Upper lobe of right lung (tissue), 1 donor: ENCODE results near the gene FURIN. TPM values are rescaled to one million over a fixed set of nuclear protein-coding genes. Genes with fewer than 3 reads are reported as not detected.
"Not testable (repeated sequence)": the region's sequence is repeated elsewhere in the genome, so short reads cannot be mapped to it uniquely, and the experiment has no call there.

ENCODE experiments used
- ATAC-seq: fragments of 200-7000 bp; cut with Tn5 transposase; one replicate; pipeline ENCODE4 v1.9.1; 2020; ENCODE audit warnings: mild to moderate bottlenecking, moderate library complexity
- DNase-seq: peaks from one replicate; pipeline ENCODE4 v3.0.0-alpha.2; 2020
- H3K27ac ChIP-seq: fragments of 200-600 bp; one replicate; pipeline ENCODE4 v1.8.0; 2022
- H3K27me3 ChIP-seq: fragments of 200-600 bp; one replicate; pipeline ENCODE4 v1.8.0; 2022; ENCODE audit warnings: mild to moderate bottlenecking
- H3K36me3 ChIP-seq: fragments of 200-600 bp; one replicate; pipeline ENCODE4 v1.8.0; 2022
- H3K4me1 ChIP-seq: fragments of 200-600 bp; one replicate; pipeline ENCODE4 v1.8.0; 2022
- H3K4me3 ChIP-seq: fragments of 200-600 bp; one replicate; pipeline ENCODE4 v1.8.0; 2022; ENCODE audit warnings: mild to moderate bottlenecking
- H3K9me3 ChIP-seq: fragments of 200-600 bp; one replicate; pipeline ENCODE4 v1.8.0; 2022
- intact Hi-C: fragments of 100-400 bp; cut with DNase I; formaldehyde crosslinking; loops from one replicate; pipeline ENCODE4 v1.11.0; 2022
- total RNA-seq: library from RNA; stranded (reverse); fragmentation: NEBNext Ultra II Directional; extraction: Animal tissue kit (Norgen Biotek cat#: 25700); gene quantifications from one replicate; pipeline ENCODE4 v1.2.1, GENCODE V29; 2021
- TF ChIP-seq, protein P1 (sequence below): fragments of 200-600 bp; IDR thresholded peaks from one replicate; pipeline ENCODE4 v1.8.0; 2022; ENCODE audit warnings: antibody characterized with exemption
- donor health status: DM: no; HTN: yes; CAD: no; lungs with severe emphysema.

FURIN gene
- total RNA-seq, 1 donor from 2014 or later: 104 TPM

DNA sequence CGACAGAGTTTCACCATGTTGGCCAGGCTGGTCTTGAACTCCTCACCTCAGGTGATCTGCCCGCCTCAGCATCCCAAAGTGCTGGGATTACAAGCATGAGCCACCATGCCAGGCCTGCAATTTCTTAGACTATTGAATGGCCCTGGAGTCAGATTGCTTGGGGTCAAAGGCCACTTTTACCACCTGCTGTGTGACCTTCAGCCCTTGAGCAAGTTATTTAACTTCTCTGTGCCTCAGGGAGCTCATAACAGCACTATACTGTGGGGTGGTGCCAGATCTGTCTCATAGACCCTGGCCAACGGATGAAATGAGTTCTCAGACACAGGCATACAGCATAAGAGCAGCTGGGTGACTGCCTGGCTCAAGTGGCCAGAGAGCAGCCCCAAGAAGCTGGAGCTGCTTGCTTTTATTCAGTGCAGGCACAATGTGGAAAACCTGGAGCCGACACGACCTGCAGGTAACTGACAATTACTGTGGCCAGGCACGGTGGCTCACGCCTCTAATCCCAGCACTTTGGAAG, 44.9 kb upstream of the FURIN start:
- TF ChIP-seq, protein P1, sequence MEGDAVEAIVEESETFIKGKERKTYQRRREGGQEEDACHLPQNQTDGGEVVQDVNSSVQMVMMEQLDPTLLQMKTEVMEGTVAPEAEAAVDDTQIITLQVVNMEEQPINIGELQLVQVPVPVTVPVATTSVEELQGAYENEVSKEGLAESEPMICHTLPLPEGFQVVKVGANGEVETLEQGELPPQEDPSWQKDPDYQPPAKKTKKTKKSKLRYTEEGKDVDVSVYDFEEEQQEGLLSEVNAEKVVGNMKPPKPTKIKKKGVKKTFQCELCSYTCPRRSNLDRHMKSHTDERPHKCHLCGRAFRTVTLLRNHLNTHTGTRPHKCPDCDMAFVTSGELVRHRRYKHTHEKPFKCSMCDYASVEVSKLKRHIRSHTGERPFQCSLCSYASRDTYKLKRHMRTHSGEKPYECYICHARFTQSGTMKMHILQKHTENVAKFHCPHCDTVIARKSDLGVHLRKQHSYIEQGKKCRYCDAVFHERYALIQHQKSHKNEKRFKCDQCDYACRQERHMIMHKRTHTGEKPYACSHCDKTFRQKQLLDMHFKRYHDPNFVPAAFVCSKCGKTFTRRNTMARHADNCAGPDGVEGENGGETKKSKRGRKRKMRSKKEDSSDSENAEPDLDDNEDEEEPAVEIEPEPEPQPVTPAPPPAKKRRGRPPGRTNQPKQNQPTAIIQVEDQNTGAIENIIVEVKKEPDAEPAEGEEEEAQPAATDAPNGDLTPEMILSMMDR: no peak
- intact Hi-C loops: no loop called here
- H3K9me3 ChIP-seq: no peaks in the 10 kb centered on the region
- H3K4me1 ChIP-seq: peaks cover 3% of the 10 kb centered on the region
- H3K27me3 ChIP-seq: no peaks in the 10 kb centered on the region
- no peaks in the 10 kb centered on the region for H3K36me3 ChIP-seq
- no peak overlapping the region for H3K4me3 ChIP-seq
- no peak overlapping the region for H3K27ac ChIP-seq
- ATAC-seq: no peak
- DNase-seq: no peak

DNA sequence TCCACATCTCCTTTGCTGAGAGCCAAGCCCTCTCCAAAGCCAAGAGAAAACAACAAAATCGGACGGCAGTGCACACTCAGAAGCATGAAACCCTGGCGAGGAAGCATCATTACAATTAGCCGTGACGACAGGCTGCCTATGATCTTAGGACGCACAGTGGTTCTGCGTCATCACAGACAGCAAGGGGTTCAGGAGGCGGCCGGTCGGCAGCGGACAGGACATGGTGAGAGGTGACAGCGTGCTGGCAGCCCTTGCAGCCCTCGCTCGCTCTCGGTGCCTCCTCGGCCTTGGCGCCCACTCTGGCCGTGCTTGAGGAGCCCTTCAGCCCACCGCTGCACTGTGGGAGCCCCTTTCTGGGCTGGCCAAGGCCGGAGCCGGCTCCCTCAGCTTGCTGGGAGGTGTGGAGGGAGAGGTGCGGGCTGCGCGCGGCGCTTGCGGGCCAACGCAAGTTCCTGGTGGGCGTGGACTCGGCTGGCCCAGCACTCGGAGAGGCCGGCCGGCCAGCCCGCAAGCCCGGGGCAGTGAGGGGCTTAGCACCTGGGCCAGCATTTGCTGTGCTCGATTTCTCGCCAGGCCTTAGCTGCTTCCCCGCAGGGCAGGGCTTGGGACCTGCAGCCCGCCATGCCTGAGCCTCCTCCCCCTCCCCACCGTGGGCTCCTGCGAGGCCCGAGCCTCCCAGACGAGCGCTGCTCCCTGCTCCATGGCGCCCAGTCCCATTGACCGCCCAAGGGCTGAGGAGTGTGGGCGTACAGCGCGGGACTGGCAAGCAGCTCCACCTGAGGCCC, 43.1 kb upstream of the FURIN start:
- not testable (repeated sequence) for ATAC-seq

DNA sequence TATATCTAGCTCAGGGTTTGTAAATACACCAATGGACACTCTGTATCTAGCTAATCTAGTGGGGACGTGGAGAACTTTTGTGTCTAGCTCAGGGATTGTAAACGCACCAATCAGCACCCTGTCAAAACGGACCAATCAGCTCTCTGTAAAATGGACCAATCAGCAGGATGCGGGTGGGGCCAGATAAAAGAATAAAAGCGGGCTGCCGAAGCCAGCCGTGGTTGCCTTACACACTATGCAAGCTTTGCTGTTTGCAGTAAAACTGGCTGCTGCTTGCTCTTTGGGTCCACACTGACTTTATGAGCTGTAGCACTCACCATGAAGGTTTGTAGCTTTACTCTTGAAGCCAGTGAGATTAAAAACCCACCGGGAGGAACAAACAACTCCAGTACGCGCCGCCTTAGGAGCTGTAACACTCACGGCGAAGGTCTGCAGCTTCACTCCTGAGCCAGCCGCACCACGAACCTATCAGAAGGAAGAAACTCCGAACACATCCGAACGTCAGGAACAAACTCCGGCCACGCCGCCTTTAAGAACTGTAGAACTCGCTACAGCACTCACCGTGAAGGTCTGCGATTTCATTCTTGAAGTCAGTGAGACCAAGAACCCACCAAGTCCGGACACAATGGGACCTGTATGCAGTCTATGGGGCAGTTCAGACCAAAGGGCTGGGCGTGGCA, 42.0 kb upstream of the FURIN start:
- peaks cover 18% of the 10 kb centered on the region for H3K4me1 ChIP-seq
- H3K9me3 ChIP-seq, H3K27me3 ChIP-seq, DNase-seq, H3K27ac ChIP-seq, ATAC-seq, H3K36me3 ChIP-seq, intact Hi-C loops, H3K4me3 ChIP-seq: not testable (repeated sequence)

More for the DNA sequence above, 43.1 kb upstream of the FURIN start:
- H3K9me3 ChIP-seq, H3K27ac ChIP-seq, H3K36me3 ChIP-seq, DNase-seq, H3K4me3 ChIP-seq, intact Hi-C loops, H3K27me3 ChIP-seq: not testable (repeated sequence)
- H3K4me1 ChIP-seq: peaks cover 11% of the 10 kb centered on the region

DNA sequence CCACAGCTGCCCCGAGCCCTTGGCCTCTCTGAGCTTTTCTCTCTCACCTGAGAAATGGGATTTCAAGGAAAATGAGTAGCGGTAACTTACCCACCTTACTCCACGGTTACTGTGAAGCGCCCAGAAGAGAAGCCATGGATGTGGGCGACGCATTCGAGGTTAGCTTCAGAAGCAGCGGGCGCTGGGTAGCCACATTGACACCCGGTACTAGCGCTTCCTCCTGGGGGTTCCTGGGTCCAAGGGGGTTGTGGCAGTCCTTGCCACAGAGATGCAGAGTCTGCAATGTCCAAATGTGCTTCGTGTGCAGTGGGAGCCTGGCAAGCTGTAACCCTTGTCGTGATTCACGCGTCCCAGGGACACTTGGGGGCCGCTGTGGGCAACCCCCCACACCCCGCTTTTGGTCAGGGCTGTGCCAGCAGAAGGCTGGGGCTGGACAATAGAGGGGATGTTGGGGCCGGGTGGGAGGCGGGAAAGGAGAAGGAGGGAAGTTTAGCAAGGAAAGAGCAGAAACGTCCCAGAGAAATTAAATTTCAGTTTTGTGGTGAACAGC, 41.4 kb upstream of the FURIN start:
- Histone ChIP-seq H3K27me3 (no peaks in the 10 kb centered on the region), H3K4me3 (no peak overlapping the region), H3K4me1 (peaks cover 18% of the 10 kb centered on the region), H3K9me3 (no peaks in the 10 kb centered on the region), H3K27ac (no peak overlapping the region), H3K36me3 (no peaks in the 10 kb centered on the region)
- ATAC-seq (no peak), DNase-seq (no peak)
- intact Hi-C loops: no loop called here
- TF ChIP-seq, protein P1: no peak

DNA sequence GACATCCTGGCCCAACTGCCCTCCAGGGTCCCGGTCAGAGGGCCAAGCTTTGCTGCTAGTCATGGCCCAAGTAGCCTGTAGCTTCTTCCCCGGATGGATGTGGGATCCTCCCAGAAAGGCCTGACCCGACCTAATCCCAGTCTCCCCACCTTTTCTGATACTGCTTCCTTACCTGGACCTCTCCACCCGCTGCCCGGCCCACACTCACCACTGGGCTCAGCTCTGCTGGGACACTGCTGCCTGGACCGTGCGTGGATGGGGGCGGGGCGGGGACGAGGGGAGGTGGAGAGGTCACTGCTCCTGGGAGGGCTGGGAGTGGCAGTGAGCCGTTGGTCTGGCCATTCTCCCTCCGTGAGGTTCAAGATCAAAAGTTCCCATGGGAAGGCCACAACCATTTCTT, 40.3 kb upstream of the FURIN start:
- H3K4me1 ChIP-seq: peaks cover 21% of the 10 kb centered on the region
- DNase-seq (no peak), ATAC-seq (no peak)
- intact Hi-C loops: no loop called here
- no peaks in the 10 kb centered on the region for H3K27me3 ChIP-seq
- H3K27ac ChIP-seq: no peak overlapping the region
- H3K9me3 ChIP-seq: no peaks in the 10 kb centered on the region
- no peak overlapping the region for H3K4me3 ChIP-seq
- TF ChIP-seq, protein P1: no peak
- no peaks in the 10 kb centered on the region for H3K36me3 ChIP-seq

DNA sequence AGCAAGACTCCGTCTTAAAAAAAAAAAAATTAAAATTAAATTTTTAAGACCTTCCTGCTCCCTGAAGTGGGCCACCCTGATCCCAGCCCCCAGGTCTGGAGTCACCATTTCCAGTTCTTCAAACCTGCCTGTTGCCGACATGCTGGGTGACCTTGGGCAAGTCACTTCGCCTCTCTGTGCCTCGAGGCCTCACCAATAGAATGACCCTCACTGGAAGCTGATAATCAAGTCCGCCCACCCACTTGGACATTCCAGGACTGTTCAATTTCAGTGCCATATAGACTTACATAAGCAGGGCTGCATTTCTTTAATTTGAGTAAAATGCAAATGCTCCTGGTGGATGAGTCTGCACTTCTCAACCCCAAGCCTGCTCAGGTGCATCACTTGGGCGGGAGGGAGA, 39.3 kb upstream of the FURIN start:
- intact Hi-C loops: no loop called here
- no peaks in the 10 kb centered on the region for H3K36me3 ChIP-seq
- H3K4me1 ChIP-seq: peaks cover 21% of the 10 kb centered on the region
- ATAC-seq (no peak), DNase-seq (no peak)
- no peaks in the 10 kb centered on the region for H3K9me3 ChIP-seq
- TF ChIP-seq, protein P1: no peak
- no peak overlapping the region for H3K4me3 ChIP-seq
- no peaks in the 10 kb centered on the region for H3K27me3 ChIP-seq
- H3K27ac ChIP-seq: no peak overlapping the region
